Ammon's horn (tissue), 1 donor: ENCODE data around the gene STBD1.
"Not testable (repeated sequence)": the region's sequence is repeated elsewhere in the genome, so short reads cannot be mapped to it uniquely, and the experiment has no call there.

Experiments
- DNase-seq: peaks from one replicate; pipeline ENCODE4 v3.0.0-alpha.2; 2016; ENCODE audit warnings: low spot score

STBD1 gene

GRCh38 chr4:76325072-76325471, 18.5 kb downstream of the STBD1 start:
- DNase-seq = no peak

- DNase-seq = no peak
These were observed 20.0 kb downstream of the STBD1 start for GRCh38 chr4:76326515-76326914.

- no peak for DNase-seq
These were observed 28.4 kb downstream of the STBD1 start for GRCh38 chr4:76334885-76335284.

GRCh38 chr4:76339364-76339763, 32.8 kb downstream of the STBD1 start:
- DNase-seq = no peak

- DNase-seq = no peak
These were observed 34.5 kb downstream of the STBD1 start for GRCh38 chr4:76341063-76341462.

- DNase-seq = no peak
These were observed 35.7 kb downstream of the STBD1 start for GRCh38 chr4:76342191-76342590.

GRCh38 chr4:76342803-76343202, 36.3 kb downstream of the STBD1 start:
- no peak for DNase-seq

GRCh38 chr4:76354517-76355473, 48.3 kb downstream of the STBD1 start:
- DNase-seq = no peak

GRCh38 chr4:76357981-76358380, 51.4 kb downstream of the STBD1 start:
- no peak for DNase-seq

- not testable (repeated sequence) for DNase-seq
These were observed 53.4 kb downstream of the STBD1 start for GRCh38 chr4:76359881-76360466.
